ENCODE data around the gene UBXN4.

DNA sequence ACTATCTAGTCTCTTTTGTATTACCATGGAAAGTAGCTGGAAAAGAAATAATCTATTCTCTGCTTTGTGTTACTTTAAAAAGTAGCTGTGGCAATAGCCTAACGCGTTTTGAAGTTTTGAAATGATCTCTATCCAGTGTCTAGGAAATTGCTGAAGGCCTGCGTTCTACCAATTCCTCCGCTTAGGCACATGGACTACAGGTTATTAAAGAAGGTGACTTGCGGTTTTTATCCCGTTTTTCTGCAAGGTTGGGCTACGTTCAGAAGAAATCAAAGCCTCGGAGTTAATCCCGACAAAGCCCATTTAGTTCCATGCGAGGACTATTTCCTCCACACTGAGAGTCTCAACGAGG, 636 bp upstream of the UBXN4 start:
- TF ChIP-seq ZNF777 (CRISPR knock-in tag; IDR thresholded peaks at IDR 0.05) (no peak), FOXA1 (IDR thresholded peaks at IDR 0.05) (no peak), FOXA1 (CRISPR knock-in tag; IDR thresholded peaks at IDR 0.05) (no peak), ZNF232 (CRISPR knock-in tag; IDR thresholded peaks at IDR 0.05; ENCODE audit: borderline replicate concordance) (no peak), BRCA1 (CRISPR knock-in tag; IDR thresholded peaks at IDR 0.05) (no peak), TOPORS (CRISPR knock-in tag; IDR thresholded peaks at IDR 0.05) (no peak; the same call in 1 of the 2 replicates), POLR2AphosphoS5 (IDR thresholded peaks at IDR 0.05; ENCODE audit: low read depth, low read length) (no peak), NRL (CRISPR knock-in tag; IDR thresholded peaks at IDR 0.05; ENCODE audit: borderline replicate concordance) (no peak), CBFB (CRISPR knock-in tag; IDR thresholded peaks at IDR 0.05) (no peak), NR2F6 (IDR thresholded peaks at IDR 0.05) (no peak), NR2F6 (CRISPR knock-in tag; IDR thresholded peaks at IDR 0.05) (no peak), ZBTB38 (CRISPR knock-in tag; IDR thresholded peaks at IDR 0.05) (no peak), DNMT1 (CRISPR knock-in tag; IDR thresholded peaks at IDR 0.05) (no peak), MIXL1 (CRISPR knock-in tag; IDR thresholded peaks at IDR 0.05) (no peak)
- TF ChIP-seq, protein P1, sequence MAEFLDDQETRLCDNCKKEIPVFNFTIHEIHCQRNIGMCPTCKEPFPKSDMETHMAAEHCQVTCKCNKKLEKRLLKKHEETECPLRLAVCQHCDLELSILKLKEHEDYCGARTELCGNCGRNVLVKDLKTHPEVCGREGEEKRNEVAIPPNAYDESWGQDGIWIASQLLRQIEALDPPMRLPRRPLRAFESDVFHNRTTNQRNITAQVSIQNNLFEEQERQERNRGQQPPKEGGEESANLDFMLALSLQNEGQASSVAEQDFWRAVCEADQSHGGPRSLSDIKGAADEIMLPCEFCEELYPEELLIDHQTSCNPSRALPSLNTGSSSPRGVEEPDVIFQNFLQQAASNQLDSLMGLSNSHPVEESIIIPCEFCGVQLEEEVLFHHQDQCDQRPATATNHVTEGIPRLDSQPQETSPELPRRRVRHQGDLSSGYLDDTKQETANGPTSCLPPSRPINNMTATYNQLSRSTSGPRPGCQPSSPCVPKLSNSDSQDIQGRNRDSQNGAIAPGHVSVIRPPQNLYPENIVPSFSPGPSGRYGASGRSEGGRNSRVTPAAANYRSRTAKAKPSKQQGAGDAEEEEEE (CRISPR knock-in tag; IDR thresholded peaks at IDR 0.05; ENCODE audit: borderline replicate concordance): no peak
- TF ChIP-seq, protein P2, sequence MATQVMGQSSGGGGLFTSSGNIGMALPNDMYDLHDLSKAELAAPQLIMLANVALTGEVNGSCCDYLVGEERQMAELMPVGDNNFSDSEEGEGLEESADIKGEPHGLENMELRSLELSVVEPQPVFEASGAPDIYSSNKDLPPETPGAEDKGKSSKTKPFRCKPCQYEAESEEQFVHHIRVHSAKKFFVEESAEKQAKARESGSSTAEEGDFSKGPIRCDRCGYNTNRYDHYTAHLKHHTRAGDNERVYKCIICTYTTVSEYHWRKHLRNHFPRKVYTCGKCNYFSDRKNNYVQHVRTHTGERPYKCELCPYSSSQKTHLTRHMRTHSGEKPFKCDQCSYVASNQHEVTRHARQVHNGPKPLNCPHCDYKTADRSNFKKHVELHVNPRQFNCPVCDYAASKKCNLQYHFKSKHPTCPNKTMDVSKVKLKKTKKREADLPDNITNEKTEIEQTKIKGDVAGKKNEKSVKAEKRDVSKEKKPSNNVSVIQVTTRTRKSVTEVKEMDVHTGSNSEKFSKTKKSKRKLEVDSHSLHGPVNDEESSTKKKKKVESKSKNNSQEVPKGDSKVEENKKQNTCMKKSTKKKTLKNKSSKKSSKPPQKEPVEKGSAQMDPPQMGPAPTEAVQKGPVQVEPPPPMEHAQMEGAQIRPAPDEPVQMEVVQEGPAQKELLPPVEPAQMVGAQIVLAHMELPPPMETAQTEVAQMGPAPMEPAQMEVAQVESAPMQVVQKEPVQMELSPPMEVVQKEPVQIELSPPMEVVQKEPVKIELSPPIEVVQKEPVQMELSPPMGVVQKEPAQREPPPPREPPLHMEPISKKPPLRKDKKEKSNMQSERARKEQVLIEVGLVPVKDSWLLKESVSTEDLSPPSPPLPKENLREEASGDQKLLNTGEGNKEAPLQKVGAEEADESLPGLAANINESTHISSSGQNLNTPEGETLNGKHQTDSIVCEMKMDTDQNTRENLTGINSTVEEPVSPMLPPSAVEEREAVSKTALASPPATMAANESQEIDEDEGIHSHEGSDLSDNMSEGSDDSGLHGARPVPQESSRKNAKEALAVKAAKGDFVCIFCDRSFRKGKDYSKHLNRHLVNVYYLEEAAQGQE (IDR thresholded peaks at IDR 0.05; ENCODE audit: borderline replicate concordance in 1 of 2, low read depth in 1 of 2, low read length in 2 of 2): no peak

All from HepG2 (cell line).